Measurements from ENCODE around the gene PIK3R5.

PIK3R5 gene

DNA sequence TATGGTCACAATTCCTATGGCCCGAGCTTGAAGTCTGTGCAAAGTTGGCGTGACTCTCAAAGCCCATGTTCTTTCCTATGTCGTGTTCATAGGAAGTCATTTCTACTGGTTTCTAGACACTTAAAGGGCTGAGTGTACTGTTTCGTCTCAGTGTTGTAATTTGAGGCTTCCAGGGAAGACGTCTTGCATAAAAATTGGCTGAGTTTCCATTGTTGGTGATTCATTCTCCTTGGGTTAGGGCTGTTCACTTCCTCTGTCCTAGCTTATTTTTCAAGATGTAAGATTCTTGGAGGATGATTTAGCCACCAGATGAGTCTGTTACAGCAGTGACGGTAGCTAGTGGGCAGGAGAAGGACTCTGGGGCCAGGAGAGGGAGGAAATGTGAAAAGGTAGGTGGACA is 43.1 kb downstream of the PIK3R5 start:
- DNase-seq, result no peak

DNA sequence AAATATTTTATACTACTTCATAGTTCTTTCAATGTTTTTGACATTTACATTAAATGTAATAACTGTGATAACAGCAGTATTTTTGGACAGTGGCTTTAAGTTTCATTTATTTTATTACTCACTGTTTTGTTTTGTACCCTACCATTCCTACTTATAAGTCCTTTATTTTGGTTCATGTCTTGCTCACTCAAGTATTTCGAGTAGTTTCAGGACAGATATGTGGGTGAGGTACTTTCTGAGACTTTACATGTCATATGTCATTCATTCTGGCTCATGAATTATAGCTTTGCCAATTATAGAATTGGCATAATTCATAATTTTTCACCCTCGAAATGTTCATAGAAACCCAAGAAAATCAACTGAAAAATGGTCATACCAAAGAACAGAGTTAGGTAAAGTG is 44.4 kb downstream of the PIK3R5 start:
- no peak for DNase-seq

DNA sequence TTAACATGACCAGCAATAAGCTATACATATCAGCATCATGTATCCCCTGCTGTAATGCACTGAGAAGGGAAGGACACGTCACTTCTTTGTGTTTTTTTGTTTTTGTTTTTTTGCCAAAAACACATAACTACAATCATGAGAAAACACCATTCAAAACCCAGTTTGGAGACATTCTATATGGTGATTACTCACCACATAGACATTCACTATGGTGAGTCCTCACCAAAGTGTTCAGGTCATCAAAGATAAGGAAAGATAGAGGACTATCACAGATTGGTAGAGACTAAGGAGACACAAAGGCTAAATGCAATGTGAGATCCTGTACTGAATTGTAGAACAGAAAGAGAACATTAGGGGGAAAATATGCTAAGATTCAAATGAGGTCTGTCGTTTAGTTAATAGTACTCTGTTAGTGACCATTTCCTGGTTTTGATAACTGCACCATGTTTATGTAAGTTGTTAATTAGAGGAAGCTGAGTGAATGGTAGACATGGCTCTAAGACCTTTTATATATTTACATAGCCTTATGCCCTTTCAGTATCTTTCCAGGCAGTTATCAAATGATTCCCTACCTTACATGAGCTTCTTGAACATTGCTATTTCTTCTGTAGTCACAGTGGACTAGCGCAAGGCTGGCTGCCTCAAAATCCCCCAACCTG is 46.6 kb downstream of the PIK3R5 start:
- DNase-seq, result no peak

DNA sequence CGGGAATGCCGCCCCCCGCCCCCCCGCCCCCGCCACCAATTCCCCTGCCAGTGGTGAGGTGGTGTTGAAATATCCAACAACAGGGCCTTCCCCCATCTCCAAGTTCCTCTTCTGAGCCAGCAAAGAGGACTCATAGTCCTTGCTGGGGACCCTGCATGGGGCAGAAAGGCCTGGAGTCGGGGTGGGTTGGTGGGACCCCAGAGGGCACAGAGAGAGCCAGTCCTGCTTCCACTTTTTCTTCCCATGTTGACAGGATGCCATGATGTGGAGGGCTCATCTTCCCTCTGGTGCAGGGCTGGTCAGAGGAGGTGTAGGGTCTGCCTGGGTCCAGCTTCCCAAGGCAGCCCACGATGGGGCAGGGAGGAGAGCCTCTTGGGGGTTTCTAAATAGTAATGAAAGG is 49.0 kb downstream of the PIK3R5 start:
- DNase-seq, result no peak

DNA sequence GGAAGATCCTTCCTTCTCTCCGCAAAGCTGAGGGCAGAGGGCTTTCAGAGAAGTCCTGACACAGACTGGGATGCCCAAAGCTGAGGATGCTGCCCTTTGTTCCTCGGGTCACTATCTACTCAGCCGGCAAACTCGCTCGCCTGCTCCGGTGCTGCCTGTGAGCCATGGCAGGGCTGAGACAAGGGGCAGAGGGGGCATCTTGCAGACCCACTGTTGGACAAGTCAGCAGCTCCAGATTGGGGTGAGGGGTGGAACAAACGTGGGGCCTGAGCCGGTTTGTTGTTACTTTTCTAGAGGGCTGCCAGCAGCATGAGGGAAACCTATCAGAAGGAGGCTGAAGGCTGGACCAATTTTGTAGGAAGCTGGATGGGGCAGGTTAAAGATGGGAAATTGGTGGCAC is 51.0 kb downstream of the PIK3R5 start:
- DNase-seq, result no peak

DNA sequence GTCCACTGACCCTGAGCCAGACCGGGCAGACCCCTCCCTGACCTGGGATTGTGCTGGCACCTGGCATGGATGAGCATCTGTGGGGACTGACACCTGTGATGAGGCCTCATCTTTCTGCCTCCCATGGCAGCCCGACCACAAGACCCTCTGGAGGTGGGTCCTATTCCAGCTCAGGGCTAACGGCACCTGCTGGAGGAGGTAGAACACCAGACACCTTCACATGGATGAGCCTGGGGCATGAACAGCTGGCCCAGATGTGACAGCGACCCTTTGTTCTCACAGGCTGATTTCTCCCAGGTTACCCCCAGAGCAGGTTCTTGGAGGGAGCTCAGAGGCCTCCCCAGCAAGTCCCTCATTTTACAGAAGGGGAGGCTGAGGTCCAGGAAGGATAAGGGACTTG is 51.6 kb downstream of the PIK3R5 start:
- no peak for DNase-seq

DNA sequence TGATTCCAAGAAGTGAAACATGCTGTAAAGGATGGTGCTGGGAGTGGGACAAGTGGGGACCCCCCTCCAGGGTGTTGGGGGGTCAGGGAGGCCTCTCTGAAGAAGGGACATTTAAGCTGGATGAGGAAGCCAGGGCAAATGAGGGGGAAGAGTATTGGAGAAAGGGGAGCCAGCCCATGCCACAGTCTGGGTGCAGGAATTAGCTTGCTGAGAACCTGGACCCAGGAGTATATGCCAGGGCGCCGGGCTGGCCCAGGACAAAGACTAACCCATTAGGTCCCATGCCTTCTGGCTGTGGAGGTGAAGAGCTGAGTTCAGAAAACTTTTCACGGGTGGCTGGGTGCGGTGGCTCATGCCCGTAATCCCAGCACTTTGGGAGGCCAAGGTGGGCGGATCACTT is 52.4 kb downstream of the PIK3R5 start:
- DNase-seq, result no peak

DNA sequence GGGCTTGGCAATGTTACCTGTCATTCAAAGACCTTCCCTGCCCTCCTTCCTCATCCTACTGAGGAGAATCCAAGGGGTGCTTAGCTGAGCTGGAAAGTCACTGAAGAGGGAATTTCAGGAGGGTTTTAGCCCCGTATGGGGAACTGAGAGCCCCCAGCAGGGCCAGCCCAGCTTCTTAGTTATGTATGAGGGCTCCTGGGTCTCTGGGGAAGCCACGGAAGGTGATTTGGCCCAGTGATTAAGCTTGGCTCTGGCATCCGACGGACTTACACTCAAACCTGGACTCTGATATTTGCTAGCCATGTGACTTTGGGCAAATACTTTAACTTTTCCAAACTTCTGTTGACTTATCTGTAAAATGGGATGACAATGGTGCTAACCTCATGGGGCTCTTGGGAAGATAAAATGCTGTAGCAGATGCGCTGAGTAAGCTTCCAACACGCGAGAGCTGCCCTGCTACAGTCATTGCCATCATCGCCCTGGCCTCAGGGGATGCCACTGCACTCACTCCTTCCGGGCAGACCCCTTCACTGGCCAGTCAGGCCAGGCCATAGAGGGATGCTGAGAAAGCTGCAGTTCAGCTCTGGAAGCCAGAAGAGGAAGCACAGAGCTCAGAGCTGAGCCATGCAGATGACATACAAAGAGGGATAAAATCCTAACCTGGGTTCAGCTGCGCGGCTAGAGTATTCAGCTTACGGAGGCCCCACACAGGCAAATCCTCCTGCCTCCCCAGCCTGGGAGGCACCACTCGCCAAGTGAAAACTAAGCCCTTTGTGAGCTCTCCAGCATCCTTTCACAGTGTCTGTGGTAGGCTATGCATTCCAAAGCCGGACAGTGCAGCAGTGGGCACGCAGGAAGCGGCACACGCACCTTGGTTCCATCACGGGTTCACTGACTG is 53.2 kb downstream of the PIK3R5 start:
- DNase-seq, result no peak

DNA sequence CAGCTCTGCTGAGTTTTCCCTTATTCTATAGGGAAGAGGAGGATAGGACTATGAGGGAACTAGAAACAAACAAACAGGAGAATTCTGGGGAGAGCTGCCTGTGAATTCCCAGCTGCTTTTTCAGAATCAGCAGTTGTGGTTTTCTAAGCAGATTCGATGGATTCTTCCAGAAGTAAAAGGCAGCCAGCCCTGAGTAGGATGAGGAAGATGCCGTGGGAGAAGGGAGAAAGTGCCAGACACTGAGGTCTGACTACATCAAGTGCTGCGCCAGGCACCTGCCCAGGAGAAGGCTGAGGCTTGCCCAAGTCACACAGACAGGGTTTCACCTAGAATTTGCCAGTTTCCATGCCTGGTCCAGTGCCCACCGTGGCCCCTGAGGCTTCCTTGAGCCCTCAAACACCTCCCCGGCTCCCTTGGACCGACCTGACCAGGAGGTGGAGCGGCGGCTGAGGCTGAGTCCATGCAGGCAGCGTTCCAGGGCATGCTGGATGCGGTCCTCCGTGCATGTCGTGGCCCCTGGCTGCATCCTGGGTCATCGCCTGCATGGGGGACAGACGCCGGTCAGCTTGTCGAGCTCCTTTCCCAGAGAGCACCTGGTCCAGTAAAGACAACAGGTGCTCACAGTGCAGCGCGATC is 54.4 kb downstream of the PIK3R5 start:
- no peak for DNase-seq

DNA sequence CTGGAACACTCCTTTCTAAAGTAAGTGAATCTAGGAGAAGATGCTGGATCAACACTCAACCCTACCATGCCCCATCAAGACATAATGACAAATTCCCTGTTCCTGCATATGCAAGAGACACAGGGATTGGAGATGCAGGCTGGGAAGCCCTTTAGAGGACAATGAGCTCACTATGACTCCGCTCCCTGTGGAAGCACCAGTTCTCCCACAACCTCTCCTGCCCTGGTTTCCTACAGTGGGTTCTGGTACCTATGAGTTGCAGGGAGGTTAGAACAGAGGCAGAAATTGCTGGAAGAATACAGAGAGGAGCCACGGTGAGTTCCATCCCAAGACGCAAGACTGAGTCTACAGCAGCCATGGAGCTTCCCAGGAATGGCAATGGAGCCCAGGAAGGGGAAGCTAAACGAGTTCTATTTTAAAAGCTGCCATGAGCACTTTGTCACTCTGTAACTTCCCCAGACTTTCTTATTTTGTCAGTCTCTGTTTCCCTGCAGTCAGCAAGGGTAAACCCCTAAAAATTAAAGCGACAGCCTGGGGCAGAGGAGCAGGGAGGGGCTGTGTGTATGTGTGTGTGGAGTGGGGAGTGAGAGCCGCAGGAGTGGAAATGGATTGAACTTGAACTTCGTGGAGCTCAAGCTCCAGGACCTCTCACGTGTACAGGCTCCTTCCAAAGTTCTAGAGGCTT is 55.8 kb downstream of the PIK3R5 start:
- no peak for DNase-seq

DNA sequence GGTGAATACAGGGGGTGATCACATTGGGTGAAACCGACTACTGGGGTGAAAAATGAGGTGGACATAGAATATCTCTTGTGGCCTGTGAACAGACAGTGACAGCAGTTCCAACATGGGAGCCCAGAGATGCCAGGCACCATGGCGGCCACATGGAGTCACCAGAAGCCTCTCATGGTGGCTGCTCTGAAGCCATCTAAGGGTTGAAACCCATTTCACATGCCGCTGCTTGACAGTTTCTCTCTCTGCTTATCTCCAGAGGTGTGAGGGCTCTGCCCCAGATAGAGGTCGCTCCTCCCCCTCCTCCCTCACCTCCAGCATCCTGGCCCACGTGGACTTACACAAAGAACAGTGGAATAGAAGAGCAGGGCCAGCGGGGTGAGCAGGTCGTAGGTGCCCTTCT is 60.2 kb downstream of the PIK3R5 start:
- DNase-seq, result no peak

DNA sequence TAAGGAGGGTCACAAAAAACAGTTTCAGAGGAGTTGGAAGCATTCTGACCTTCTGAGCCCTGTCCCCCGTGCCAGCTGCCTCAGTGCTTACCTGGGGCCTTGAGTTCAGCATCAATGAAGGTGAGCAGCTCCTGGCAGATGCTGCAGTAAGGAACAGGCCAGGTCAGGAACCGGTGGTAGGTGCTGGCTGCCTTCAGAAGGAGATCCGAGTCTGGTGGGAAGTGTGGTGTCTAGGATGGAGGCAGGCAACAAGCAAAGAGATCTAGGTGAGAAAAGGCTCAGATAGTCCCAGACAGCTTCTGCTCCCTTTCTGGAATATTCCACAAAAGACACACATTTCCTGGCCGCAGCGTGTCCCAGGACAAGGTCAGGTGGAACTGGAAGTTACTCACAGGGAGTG is 60.8 kb downstream of the PIK3R5 start:
- DNase-seq, result no peak

DNA sequence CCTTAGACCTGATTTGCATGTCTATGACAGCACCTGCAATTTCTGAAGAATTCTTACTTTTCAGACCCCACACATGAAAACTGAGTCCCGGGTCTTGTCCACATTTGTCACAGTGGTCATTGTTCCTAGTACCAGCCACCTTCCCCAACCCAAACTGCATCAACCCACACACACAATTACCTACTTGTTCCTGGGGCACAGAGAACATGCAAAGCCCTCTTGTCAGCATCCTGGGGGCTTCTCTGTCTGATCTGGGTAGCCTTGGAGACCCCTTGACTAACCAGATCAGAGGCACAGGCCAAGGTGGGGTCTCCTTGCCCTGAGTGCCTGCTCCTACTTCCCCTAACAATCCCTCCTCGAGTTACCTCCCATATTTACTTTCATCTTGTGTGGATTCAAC is 61.3 kb downstream of the PIK3R5 start:
- no peak for DNase-seq

DNA sequence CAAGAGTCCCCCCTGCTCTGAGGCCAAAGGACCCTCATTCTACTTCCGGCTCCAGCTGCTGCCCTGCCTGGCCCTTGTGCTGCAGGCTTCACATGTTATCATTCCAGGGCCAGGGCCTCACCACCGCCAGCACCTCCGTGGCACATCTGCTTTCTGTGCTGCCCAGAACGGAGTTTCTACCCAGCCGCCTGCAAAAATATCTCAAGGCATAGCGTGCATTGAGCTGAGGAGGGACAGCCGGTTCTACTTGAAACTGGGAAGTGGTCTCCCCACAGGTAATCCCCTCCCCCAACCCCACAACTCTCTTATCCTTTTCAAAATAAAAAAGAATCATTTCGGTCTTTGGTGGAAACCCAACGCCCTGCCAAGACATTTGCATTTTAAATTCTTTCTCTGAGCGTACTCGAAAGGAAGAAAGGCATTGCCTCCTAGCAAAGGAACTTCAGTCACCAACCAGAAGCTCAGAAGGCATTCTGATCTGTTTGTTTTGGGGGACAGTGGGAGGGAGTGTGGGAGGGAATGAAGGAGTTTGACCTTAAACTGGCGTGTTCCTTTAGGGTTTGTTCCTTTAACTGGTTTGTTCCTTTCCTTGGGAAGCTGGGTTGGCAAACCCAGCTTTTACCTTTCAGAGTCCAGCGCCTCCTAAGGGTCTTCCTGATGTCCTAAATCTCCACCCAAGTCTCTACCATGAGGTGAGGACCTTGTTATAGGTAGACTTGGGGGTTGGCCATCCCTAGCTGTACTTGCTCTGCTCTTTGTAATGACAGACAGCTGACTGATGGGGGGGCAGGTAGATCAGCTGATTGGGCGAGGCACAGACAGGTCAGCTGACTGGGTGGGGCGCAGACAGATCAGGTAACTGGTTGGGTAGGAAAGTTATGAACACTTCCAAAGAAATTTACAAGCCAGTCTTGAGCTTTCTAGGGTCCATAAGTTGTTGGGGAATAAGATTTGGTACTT is 64.6 kb downstream of the PIK3R5 start:
- no peak for DNase-seq

DNA sequence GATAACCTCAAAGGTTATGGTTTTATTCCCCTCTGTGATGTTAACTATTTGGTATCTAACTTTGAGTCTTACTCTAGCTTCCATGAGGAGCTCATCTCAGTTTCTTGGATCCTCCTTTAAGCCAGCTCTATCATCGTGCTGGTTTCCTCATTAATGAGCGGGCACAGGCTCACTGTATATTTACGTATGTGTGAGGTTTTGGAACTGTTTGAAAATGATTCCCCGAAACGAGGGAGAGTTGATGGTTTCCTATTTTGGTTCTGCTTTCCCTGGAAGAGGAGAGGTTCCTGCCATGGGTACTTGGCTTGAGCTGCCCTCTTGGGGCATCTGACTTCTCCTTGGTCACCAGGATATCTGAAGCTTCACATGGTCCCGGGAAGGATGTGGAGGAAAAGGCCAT is 65.3 kb downstream of the PIK3R5 start:
- DNase-seq, result no peak

DNA sequence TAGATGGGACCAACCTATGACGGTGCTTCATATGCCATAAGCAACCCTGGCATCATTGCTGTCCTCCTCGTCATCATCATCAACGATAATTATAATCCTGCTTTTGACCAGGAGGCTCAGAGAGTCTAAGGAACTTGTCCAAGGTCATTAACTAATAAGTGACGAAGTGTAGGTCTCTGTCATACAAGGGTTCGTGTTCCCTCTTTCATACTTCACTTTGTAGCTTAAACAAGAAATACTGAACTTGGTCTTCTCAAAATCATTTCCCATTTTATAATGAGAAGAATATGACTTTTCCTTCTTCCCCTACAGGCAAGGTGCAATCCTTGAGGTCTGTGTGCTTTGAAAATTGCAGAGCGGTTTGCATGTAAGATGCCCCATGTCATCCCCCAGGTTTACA is 66.9 kb downstream of the PIK3R5 start:
- no peak for DNase-seq

DNA sequence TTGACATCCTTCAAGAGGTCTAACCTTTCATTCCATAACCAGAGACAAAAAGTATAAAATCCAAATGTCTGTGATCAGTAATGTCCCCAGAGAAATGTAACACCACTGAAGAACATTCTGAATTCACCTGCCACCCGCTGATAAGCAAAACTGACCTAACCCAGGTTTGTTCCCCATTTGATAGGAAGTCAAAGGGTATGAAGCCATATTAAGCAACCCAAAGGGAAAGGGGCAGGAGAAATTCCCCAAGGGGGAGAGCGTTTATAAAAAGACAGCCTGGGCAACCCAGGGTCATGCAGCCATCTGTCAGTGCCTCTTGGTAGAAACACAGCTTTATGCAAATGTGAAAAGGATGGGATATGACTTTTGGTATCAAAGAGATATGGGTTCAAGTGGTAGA is 67.4 kb downstream of the PIK3R5 start:
- DNase-seq, result no peak

DNA sequence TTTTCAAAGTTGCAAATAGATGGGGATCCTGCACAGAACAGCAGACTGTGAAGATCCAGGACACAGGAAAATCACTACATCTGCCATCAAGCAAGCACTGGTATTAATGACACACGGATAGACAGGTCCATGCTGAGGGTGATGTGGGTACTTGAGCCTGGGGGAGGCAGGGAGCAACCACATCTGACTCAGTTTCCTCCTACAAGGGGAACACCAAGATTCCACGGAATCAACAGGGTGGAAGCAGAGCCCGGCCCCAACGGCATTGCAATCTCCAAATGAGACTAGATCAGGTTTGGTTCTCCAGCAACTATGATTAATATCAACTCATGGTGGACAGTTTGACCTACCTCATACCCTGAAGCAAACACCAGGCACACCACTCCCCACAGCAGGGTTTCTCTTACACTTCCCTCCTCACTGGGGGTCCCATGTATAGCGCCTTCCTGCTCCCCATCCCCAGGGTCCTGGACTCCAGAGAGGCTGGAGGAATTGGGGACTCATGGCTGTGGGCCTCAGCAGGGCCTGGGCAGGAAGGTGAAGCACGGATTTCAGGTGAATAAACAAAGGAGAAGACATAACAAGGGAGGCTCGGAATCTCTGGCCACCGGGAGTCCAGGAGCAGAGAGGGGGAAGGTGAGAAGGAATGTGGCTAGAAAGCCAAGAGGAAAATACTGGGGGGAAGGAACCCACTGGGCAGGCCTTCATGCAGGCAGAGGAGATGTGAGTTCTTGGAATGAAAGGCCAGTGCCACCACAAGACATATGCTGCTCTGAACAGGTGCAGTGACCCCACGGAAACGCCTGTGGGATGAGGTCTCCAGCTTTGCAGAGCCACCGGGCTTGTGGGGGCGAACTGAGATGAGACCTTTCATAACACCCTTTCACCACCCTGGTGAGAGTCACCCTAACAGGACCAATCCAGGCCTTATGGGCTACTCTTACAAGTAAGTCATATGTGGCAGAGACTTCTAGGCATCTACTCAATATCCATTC is 68.6 kb downstream of the PIK3R5 start:
- no peak for DNase-seq

DNA sequence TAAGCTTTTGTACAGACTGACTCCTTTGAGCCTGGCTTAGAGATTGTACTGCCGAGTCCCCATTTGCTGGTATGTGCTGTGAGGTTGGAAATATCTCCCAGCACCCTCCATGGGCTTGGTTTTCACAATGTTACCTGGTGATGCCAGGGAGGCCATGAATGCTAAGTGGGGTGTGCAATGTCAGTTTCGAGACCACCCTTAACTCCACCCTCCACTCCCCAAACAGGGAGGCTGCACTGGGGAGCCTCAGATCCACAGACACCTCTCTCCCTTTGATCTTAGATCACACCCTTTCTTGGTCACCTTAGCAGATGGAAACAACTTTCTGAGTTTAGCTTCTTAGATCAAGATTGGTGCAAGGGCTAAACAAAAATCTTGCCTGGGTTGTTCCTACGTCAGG is 69.4 kb downstream of the PIK3R5 start:
- DNase-seq, result no peak

DNA sequence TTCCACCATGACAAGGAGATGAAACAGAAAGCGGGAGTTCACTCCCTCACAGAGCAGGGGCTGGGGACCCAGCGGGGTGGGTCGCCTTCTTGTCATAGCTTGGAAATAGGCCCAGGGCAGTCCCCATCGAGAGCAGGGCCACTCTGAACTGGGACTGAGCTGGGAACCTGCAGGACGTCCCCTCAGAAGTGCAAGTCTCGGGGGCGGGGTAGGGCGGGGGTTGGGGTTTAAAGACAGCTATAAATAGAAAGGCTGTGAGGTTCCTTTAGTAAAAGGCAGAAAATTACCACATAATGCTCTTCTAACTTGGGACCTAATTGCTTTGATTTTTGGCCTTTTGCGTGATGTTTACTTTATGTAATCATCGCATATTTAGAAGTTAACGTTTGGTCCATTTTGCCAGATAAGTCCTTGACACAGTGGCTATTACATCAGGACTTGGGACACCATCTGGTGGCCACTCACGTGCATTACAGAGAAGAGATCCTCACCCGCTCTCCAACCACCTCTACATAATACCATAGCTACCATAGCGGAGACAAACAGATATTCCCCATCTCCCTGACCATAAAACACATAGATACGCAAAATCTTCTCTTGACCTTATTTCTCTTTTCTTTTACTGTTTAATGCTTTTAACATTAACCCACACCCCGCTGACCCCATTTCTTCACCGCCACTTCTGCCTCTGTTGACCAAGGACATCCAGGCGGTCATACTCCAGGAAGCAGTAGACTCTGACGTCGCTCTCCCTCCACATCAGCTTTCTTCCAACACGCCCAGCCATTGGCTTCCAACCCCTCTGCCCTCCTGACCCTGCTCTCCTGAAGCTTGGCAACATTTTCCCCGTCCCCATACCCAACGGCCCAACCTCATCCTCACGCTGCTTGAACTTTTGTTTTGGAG is 70.6 kb downstream of the PIK3R5 start:
- peak; percentile 45 for DNase-seq
